ENCODE results near the gene ACP7.
A peak's percentile ranks its signal among the peaks of the same experiment; 100 is the strongest.
"Not testable (repeated sequence)": the region's sequence is repeated elsewhere in the genome, so short reads cannot be mapped to it uniquely, and the experiment has no call there.

Gene ACP7

DNA sequence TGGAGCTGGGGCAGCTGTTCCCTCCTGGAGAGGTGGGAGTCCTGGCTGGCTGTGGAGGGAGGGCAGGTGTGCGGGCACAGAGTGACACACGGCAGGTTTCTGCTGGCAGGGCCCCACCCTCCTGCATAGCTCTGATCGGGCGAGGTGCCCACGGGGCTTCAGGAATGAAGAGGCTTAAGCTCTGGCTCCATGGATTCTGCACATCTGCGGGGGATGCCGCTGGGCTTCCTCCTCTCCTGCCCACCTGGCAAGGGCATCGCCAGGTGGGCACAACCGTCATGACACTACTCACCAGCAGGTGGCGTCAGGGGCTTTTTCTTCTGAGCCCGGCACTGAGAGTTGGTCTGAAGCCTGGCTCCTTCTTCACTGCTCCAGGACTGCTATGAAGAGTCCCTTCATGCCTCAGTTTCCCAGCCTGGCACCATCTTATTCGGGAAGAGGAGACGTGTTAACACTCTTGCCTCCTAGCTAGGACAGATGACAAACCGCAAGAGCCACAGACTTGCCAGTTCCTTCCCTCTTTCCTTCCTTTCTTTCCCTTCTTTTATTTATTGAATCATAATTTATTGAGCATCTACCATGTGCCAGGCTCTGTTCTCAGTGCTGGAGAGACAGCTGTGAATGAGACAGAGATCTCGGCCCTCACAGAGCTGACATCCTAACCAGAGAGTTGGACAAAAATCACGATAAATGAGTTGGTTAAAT, 26.2 kb downstream of the ACP7 start:
- peak; percentile 87 for DNase-seq

DNA sequence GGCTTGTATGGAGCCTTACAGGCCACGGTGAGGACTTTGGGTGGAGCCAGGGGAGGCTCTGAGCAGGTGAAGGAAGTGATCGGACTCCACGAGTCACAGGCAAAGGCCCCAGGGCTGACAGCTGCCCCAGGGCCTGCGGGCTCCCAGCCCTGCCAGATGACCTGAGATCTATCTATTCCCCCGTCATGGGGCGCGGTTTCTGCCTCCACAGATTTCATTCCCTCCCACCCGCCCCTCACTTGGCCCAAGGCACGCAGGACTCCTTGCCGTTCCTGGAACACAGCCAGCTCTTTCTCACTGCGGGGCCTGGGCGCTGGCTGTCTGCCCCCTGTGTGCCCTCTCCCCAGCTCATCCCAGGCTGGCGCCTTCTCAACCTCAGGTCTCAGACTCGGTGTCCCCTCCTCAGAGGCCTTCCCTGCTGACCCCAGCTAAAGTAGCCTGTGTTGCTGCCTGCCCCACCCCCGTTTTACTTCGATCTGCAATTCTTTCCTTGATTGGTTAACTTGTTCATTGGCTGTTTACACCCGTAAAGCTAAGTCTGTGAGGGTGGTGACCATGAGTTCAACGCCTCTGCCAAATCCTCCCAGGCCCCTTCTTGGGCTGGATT, 27.5 kb downstream of the ACP7 start:
- DNase-seq, result peak; percentile 55

DNA sequence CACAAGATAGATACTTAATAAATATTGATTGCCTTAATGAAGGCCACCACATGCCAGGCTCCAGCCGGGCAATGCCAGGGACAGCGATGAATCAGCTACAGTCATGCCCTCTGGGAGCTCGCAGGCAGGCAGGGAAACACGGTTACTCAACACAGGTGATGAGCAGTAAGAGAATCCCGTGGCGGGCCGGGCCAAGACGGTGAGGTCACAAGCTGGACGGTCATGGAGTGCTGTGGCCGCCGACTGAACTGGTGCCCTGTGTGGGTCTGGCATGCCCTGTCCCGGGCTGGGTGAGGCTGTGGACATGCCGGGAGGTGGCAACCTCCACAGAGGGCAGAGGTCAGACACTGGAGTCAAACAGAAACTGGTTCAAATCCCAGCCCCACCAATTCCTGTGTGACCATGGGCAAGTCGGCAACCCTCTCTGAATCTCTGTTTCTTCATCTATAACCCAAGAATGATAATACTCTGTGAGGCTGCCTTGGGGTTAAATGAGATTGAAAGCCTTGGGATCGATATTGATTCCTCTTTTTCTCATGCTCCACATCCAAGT, 28.2 kb downstream of the ACP7 start:
- DNase-seq, result no peak

DNA sequence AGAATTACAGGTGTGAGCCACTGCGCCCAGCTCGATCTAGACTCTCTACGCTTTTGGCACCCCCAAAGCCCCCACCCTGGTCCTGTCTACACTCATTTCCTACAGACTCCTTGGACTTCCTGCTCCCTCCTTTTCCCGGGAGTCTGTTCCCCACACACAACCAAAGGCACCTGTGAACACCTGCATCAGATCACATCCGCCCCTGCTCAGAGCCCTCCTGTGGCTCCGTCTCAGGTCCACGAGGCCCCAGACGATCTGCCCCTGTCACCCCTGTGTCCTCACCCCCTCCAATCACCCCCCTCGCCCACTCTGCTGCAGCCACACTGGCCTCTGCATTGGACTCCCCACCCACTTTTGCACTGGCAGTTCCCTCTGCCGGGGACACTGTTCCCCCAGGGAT, 29.0 kb downstream of the ACP7 start:
- no peak for DNase-seq

DNA sequence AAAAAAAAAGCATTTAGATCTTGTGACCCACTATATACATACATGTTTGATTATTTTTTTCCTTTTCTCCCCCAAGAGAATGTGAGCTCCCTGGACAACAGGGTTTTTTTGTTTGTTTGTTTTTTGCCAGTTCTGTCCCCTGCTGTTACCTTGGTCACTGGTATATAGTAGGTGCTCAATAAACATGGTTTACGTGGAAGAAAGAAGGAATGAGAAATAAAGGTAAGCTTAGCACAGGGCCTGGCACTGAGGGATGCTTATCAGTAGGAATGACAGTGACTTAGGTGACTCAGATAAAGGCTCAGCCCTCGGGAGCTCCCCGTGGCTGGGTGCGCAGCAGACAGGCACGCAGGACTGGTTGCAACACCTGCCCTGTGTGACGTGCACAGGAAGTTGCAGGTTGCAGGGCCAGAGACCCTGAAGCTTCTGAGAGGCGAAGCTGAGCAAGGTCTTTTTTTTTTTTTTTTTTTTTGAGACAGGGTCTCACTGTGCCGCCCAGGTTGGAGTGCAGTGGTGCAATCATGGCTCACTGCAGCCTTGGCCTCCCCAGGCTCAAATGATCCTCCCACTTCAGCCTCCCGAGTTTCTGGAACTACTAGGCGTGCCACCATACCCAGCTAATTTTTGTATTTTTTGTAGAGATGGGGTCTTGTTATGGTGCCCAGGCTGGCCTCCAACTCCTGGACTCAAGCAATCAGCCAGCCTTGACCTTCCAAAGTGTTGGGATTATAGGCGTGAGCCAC, 31.1 kb downstream of the ACP7 start:
- DNase-seq, result no peak

DNA sequence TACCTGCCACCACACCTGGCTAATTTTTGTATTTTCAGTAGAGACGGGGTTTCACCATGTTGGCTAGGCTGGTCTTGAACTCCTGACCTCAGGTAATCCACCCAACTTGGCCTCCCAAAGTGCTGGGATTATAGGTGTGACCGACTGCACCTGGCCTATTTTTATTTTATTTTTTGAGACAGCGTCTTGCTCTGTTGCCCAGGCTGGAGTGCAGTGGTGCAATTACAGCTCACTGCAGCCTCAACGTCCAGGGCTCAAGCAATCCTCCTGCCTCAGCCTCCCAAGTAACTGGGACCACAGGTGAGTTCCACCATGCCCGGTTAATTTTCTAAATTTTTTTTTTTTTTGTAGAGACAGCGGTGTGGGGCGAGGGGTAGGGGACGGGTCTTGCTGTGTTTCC, 32.9 kb downstream of the ACP7 start:
- DNase-seq, result not testable (repeated sequence)

DNA sequence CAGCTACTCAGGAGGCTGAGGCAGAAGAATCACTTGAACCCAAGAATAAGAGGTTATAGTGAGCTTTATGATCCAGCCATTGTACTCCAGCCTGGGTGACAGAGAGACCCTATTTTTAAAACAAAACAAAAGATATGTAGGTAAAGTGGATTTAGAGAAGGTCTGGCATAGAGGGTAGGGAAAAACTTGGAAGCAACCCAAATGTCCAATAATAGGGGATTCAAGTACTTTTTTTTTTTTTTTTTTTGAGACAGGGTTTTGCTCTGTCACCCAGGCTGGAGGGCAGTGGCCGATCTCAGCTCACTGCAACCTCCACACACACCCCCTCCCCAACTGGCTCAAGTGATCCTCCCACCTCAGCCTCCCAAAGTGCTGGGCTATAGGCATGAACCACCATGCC, 35.7 kb downstream of the ACP7 start:
- DNase-seq, result no peak

DNA sequence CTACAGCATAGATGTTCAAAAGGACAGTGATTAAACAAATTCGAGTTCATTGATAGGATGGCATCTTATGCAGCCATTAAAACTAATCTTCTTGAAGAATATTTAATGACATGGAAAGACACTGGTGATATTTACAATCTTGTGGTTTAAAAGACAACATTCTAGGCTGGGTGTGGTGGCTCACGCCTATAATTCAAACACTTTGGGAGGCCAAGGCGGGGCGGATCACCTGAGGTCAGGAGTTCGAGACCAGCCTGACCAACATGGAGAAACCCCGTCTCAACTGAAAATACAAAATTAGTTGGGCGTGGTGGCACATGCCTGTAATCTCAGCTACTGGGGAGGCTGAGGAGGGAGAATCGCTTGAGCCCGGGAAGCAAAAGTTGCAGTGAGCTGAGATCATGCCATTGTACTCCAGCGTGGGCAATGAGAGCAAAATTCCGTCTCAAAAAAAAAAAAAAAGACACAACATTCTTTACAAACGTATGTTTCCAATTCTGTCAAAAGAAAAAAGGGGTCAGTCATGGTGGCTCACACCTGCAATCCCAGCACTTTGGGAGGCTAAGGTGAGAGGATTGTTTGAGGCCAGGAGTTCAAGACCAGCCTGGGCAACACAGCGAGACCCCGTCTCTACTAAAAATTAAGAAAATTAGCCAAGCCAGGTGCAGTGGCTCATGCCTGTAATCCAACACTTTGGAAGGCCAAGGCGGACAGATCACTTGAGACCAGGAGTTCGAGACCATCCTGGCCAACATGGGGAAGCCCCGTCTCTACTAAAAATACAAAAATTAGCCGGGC, 39.0 kb downstream of the ACP7 start:
- no peak for DNase-seq

DNA sequence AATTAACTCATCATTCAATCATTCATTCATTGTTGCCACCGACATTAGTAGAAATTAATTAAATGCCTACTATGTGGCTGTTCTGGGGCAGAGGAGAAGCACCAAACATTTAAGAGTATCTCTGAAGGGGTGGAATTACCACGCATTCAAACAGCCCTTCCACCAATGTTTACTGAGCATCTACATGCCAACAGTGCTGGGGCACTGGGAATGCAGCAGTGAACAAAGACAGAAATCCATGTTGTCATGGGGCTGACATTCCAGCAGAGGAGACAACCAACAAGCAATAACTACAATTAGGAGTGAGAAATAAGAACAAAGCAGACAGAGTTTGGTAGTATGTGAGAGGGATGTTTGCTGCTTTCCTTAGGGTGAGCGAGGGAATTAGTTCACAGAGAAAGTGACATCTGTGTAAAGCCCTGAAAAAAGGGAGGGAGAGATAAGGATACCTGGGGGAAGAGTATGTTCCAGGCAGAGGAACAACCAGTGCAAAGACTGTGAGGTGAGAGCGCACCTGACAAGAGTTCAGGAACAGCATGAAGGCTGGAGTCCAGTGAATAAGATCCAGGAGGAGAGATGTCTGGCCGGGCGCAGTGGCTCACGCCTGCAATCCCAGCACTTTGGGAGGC, 40.1 kb downstream of the ACP7 start:
- no peak for DNase-seq

DNA sequence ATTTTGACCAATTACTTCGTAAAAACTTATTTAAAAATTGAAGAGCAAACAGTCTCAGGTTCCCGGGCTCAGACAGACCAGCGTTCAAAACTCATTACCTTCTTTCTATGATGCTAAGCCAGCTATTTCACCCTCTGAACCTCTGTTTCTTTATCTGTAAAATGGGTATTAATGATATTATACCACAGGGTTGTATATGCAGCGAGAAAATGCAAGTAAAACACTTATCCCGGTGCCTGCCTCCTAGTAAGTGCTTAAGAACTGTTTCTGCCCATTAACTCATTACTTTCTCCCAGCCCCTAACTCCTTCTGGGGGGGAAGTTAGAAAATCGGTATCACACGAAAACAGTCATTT, 41.0 kb downstream of the ACP7 start:
- DNase-seq, result no peak

DNA sequence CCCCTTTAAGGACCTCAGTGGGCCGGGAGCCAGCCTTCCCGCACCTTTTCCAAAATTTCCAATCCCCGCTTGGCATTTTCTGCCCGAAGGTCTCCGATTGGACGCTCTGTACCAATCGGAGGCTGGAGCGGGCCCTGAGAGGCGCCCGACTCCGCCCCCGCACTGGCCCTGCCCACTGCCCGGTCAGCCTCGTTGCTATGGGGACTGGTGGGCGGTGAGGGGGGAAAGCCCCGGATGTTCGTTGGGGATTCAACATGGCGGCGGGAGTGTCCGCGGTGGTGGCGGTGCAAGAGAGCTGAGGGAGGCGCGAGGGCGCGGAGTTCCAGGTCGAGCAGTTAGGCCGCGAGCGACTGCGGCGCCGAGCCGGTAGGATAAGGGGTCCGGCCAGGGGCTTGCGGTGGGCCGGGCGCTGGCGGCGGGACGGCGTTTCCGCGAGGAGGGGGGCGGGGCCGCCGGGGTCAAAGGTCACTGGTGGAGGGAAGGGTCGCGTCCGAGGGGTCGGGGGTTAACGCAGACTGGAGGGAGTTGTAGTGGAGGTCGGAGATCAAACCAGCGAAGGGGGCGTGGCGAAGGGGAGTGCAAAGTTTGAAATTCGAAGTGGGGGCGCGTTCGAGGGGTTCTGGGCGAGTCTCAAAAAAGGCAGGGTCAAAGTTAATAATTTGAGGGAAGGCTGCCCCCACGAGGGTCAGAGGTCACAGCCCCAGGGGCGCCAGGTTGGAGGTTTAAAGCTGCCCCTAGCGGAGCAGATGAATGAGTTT, 41.6 kb downstream of the ACP7 start, which contains the start of gene PAK4:
Gene PAK4 (plus strand): TSS at position 233 of the 758 bp plus-strand sequence. CDS start 43,768 bp downstream, outside the sequence.
- peak; percentile 100 for DNase-seq

DNA sequence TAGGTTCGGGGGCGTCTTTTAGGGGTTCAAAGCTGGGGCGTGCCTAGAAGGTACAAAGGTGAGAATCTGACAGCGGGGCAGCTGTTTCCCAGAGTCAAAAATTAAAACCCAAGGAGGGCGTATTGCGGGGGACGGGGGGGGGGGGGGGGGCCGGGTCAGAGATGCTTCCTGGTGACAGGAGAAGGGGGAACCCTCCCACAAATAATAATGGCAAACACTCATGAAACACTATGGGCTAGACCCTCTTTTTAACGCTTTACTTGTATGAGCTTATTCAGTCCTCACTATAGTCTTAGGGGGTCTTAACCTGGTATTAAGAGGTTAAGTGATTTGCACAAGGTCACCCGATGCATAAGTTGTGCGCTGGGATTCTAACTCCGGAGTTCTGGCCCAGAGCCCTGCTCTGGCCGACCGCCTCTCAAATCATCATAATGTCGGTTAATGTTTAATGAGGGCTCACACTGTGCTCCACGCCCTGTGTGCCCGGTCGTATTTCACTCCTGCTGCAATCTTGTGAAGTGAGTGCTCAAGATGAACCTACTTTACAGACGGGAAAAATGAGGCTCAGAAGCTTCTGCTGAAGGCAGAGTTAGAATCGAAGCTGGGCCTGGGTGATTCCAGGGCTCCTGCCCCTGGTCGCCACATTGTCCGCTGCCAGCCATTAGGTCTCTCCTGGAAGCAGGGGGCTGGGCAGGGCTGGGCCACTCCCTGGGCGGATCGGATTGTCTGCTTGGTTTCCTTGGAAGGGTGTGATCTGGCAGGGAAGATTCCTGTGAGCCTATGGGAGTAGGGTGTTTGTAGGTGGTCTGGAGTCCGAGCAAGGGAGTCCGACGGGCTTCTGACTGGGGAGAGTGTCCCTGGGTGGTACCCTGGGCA, 42.4 kb downstream of the ACP7 start:
- peak; percentile 25 for DNase-seq

DNA sequence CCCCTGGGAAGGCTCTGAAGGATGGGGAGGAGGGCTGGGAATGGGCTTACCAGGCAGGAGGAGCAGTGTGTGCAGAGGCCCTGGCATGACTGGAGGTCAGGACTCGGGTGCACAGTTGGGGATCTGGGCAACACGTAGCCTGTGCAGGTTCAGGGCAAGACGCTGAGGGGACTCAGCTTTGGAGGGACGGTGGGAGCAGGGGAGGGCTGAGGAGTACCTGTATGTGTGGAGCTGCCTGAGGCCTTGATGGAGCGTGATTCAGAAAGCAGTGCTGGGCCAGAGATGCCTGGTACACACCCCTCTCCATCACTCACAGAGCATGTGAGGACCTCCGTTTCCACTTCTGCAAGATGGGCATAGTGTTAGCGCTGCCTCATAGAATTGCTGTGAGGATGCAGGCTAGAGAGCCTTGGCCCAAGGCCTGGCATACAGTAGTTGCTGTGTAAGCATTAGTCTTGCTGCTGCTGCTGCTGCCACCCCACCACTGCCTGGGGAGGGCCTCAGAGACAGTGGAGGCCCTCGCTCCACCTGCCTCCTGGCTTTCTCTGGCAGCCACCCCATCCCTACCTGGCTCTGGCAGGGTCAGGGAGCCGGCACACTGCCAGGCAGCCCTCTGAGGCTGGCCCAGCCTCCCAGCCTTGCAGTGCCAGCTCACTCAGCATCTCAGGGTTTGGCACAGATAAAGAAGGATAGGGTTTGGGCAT, 43.8 kb downstream of the ACP7 start:
- no peak for DNase-seq

DNA sequence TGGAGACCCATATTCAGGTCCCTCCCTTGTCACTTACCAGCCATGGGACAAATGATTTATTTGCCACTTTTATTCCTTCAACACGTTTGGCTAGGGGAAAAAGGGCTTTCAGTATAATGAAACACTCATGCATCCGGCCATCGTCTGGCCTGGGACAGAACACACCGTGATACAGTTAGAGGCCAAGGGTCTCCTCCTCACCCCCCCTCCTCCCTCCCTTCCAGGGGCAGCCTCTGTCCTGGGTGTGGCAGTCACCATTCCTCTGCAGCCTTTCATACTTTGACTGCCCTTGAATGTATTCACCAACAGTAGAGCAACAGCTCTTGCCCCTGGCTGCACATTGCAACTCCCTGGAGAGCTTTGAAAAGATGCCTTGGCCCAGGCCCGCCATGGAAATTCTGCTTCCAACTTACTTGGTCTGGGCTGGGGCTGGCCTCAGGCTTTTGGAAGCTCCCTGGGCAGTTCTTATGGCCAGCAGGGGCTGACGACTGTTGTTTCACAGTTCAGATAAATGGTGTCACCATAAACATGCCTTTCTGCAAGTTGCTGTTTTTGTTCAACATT, 44.4 kb downstream of the ACP7 start:
- DNase-seq, result no peak

DNA sequence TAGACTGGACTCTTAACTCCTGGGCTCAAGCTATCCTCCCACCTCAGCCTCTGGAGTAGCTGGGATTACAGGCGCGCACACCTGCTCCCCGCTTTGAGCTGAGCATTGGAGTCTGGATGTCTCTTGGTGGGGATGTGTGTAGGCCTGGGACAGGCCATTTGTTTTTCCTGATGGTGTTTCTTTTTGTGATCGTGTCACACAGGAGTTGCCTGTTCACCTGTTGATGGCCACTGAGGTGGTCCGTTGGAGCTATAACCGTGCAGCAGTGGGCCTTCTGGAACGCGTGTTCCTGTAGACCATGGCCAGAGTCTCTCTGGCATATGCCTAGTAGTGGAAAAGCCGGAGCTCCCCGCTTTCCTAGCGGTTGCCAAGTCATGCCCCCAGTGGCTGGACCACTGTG, 44.9 kb downstream of the ACP7 start:
- DNase-seq, result no peak

DNA sequence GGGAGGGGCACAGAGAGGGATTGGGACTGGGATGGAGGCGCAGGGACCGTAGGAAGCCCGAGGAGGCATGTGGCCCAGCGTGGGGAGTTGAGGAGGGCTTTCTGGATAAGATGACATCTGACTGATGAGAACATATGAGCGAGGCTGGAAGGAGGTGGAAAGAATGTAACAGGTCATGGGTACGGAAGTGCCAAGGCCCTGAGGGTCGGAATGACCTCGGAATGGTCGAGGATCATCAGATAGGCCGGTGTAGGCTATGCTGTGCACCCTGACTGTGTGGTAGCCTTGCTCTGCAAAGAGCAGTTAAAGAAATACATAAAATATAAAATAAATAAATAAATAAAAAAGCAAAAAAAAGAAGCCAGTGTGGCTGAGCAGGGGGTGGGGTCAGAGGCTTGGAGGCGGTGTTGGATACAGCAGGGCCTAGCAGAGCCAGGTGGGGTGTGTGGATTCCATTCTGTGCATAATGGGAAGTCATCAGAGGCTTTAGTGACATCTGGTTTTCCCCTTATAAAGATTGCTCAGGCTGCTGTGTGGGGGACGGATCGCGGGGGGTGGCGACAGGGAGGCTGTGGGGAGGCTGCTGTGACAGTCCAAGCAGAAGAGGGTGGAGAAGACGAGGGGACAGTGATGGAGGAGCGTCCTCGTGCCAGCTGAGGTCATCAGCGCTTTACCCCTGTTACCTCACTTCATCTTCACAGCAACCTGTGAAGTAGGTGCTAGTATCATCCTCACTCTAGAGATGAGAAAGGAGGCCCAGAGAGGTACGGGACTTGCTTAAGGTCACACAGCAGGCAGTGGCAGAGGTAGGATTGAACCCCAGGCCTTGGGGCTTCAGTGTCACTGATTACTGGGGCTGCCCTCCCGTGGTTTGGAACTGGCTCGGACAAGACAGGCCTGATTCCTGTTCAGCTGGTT, 46.4 kb downstream of the ACP7 start:
- no peak for DNase-seq

DNA sequence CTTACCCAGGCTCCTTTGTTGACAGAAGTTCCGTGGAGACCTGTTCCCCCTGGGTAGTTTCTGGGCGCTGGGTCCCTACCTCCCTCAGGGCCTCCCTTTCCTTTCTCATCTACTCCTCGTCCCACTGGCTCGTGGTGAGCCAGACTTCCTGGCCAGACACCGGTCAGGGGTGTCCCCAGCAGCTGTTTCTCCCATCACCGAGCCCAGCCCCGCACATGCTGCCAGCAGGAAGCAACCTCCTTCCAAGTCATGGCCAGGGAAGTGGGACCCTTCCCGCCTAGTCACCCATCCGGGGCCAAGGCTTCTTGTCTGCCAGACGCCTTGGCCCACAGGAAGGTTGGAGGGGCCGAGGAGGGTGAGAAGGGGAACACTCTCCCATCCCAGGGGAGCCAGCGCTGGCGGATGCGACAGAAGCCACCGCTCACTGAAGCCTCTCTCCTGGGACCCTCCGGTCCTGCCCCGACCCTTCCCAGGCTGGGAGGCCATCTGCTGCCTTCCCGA, 47.1 kb downstream of the ACP7 start:
- no peak for DNase-seq

DNA sequence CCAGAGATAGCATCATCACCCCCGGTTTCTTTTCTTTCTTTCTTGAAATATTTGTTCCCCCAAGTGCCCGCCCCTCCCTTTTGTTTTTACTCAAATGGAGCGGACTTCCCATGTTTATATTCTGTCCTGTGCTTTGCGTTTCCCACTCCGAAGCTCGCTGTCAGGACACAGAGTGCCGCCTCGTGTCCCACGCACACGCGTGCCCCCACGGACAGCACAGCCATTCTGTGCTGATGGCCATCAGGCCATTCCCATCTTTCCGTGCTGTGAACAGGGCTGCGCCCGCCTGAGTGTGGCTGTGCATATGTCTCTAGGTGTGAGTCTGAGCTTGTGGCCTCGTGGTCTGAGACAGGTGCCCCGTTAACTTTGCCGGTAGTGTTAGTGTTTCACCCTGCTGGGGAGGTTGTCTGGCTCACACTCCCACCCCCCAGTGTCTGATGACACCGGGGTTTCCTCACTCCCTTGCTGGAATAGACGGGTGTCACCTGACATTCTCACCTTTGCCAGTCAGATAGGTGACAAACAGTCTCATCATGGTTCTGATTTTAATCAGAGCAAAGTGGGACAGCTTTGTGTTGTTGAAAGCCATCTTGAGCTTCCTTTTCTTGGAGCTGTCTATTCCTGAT, 48.3 kb downstream of the ACP7 start:
- no peak for DNase-seq
